ACC112 (cell line): ENCODE data around the gene TM9SF1.
"Not testable (repeated sequence)": the region's sequence is repeated elsewhere in the genome, so short reads cannot be mapped to it uniquely, and the experiment has no call there.

ENCODE experiments used
- H2AFZ ChIP-seq: fragments of 200-600 bp; sonication (generic); one replicate; pipeline ENCODE4 v1.6.0; 2017; ENCODE audit warnings: antibody characterized with exemption, low read length; ENCODE audit not compliant: unreplicated experiment
- H3K27ac ChIP-seq: fragments of 200-600 bp; sonication (generic); 2 replicates; pipeline ENCODE4 v1.5.1; 2014; ENCODE audit warnings: low read depth, mild to moderate bottlenecking, antibody characterized with exemption, low read length, moderate library complexity
- H3K27me3 ChIP-seq: fragments of 200-600 bp; sonication (generic); 2 replicates; pipeline ENCODE4 v1.6.1; 2014; ENCODE audit warnings: mild to moderate bottlenecking, antibody characterized with exemption, low read length, moderate library complexity, mixed read lengths; ENCODE audit not compliant: insufficient read depth
- H3K36me3 ChIP-seq: fragments of 200-600 bp; sonication (generic); 2 replicates; pipeline ENCODE4 v1.6.1; 2016; ENCODE audit warnings: mild to moderate bottlenecking, antibody characterized with exemption, low read length, moderate library complexity, mixed read lengths; ENCODE audit not compliant: insufficient read depth
- H3K4me1 ChIP-seq: fragments of 200-600 bp; sonication (generic); one replicate; pipeline ENCODE4 v1.6.1; 2016; ENCODE audit warnings: low read length, mixed read lengths; ENCODE audit not compliant: insufficient read depth, unreplicated experiment, control insufficient read depth
- H3K4me3 ChIP-seq: fragments of 200-600 bp; sonication (generic); 2 replicates; pipeline ENCODE4 v1.5.1; 2014; ENCODE audit warnings: mild to moderate bottlenecking, low read depth, low read length
- H3K79me2 ChIP-seq: fragments of 200-600 bp; sonication (generic); one replicate; pipeline ENCODE4 v1.6.0; 2016; ENCODE audit warnings: low read length; ENCODE audit not compliant: control insufficient read depth, unreplicated experiment, insufficient read depth

The TM9SF1 gene

DNA sequence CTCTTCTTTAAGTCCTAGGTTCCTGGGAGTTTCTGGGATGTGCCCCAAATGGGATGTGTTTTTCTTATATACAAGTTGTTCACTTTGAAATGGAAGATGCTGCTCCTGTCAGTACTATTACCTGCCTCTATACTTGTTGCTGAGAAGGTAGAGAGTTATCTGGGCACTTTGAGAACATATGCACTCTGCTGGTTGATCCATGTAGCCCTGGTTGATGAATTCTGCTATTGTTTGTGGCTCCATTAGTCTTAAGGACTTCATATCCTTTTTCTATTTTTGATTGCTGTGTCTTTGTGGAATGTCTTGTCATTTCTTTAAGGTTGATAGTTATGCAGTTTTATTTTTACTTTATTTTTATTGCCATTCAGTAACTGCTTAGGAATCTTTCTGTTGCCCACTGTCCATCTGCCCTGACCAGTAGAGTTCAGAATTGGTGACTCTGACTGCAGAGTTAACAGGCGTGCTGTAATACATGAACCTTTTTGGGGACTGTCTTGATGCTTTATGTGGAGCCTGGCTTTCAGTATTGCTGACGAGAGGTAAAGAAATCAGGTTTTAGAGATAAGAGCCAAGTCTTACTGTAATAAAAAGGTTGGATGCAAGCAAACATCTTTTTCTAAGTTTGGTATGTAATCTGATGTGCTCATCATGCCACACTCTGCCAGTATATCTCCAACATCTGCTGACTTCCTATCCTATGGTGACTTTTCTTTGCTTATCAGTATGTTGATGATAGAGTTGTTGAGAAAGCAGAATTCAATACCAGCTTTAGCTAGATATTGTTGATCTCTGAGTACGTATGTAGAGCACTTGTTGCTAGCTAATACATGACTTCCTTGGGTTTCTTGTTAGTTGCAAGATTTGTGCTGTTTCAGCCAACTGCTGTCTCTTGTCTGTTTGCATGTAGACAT, 39.1 kb upstream of the TM9SF1 start:
- H3K27me3 ChIP-seq, result no peaks in the 10 kb centered on the region
- peaks cover 42% of the 10 kb centered on the region for H3K4me1 ChIP-seq
- H3K36me3 ChIP-seq, result peaks cover 31% of the 10 kb centered on the region; the same call in 1 of the 2 replicates
- H2AFZ ChIP-seq, result no peak overlapping the region
- peak overlapping the region; percentile 95 for H3K4me3 ChIP-seq
- H3K79me2 ChIP-seq, result peaks cover 58% of the 10 kb centered on the region
- H3K27ac ChIP-seq, result no peak overlapping the region

DNA sequence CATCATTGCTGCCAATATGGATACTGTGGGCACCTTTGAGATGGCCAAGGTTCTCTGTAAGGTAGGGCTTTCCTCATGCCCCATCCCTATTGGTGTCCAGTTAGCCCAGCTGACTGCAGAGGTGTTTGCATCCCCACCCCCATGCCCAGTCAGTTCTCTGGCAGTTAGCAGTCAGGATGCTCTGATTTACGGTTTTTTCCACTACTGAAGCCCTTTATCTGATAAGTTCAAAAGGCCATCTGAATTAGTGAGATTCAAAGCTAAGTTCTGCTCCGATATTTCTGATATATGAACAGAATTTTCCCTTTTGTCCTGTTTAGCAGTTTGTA, 38.3 kb upstream of the TM9SF1 start:
- Histone ChIP-seq H3K79me2 (peaks cover 57% of the 10 kb centered on the region), H3K4me1 (peaks cover 33% of the 10 kb centered on the region), H3K36me3 (peaks cover 27% of the 10 kb centered on the region; the same call in 1 of the 2 replicates), H2AFZ (no peak overlapping the region), H3K27me3 (no peaks in the 10 kb centered on the region), H3K4me3 (peak overlapping the region; percentile 95), H3K27ac (peak overlapping the region; percentile 92)

DNA sequence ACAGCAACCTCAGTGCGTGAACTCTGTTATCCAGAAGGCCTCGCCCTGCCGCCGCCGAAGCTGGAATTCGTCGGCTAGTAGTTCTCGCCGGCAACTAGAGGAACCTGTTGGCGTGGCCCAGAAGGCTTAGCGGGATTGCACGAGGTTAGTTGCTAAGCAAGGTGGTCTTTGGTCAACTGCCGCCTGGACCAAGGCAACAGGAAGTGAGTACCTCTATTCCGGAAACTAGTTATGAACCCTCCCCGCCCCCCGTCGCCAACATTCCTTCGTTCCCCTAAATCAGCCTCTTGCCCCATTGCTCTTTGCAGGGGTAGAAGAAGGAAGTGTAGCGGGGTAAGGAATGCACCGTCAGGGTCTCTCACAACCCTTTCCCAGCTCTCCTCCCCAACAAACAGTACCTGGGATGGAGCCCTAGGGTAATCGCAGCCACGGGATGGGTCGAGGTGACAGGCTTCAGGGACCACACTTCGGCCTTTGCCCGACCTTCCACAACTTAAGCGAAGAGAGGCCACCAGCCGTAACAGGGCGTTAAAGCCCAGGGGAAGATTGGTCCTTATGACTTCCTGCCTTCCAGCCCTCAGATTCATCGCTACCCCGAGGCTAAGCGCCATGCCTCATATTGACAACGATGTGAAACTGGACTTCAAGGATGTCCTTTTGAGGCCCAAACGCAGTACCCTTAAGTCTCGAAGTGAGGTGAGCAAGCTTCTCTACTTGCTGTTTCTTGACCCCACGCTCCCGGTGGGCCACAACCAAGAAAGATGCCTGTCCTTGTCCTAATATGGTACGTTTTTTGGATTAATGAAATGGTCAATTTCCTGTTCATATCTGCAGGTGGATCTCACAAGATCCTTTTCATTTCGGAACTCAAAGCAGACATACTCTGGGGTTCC, 37.6 kb upstream of the TM9SF1 start, which contains the start of gene GMPR2:
Gene GMPR2, plus strand, starts transcription at position 285 of the 893 bp plus-strand sequence. Its CDS starts 325 bp downstream, at position 610.
- H3K27me3 ChIP-seq, result no peaks in the 10 kb centered on the region
- peak within 1 kb of the TSS; percentile 95 for H3K4me3 ChIP-seq
- peaks cover 23% of the 10 kb centered on the region; the same call in 1 of the 2 replicates for H3K36me3 ChIP-seq
- H3K79me2 ChIP-seq, result peaks cover 63% of the 10 kb centered on the region
- H2AFZ ChIP-seq, result peak within 1 kb of the TSS; percentile 98
- H3K4me1 ChIP-seq, result peaks cover 27% of the 10 kb centered on the region
- H3K27ac ChIP-seq, result peak within 1 kb of the TSS; percentile 92

DNA sequence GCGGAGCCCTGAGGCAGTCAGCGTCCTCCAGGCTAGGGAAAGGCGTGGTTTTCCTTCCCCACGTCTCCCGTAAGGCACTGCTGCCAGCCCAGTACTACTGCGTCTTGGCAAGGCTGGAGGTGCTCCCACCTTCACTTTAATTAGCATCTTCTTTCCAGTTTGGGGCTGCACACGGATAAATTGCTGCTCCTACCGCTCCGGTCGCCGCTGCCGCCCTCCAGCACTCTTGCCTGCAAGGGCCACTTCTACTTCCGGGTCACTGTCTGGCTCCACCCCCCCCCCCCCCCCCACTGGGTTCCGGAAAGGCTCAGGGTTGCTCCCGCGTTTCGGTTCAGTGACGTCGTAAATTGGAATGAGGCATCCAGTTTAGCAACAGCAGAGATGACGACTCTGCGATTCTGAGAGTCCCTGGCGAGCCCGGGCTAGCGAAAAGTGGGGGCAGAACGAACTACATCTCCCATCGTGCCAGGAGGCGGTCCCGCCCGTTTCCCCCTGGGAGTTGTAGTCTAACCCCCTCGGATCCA, 36.9 kb upstream of the TM9SF1 start, which contains the start of gene NEDD8:
Gene NEDD8, minus strand, starts transcription at position 247 of the 524 bp plus-strand sequence. Its CDS starts 100 bp downstream, at position 147.
- Histone ChIP-seq H3K4me1 (peaks cover 30% of the 10 kb centered on the region), H2AFZ (peak within 1 kb of the TSS; percentile 98), H3K36me3 (peaks cover 23% of the 10 kb centered on the region; the same call in 1 of the 2 replicates), H3K4me3 (peak within 1 kb of the TSS; percentile 95), H3K27me3 (no peaks in the 10 kb centered on the region), H3K79me2 (peaks cover 71% of the 10 kb centered on the region), H3K27ac (peak within 1 kb of the TSS; percentile 92)

DNA sequence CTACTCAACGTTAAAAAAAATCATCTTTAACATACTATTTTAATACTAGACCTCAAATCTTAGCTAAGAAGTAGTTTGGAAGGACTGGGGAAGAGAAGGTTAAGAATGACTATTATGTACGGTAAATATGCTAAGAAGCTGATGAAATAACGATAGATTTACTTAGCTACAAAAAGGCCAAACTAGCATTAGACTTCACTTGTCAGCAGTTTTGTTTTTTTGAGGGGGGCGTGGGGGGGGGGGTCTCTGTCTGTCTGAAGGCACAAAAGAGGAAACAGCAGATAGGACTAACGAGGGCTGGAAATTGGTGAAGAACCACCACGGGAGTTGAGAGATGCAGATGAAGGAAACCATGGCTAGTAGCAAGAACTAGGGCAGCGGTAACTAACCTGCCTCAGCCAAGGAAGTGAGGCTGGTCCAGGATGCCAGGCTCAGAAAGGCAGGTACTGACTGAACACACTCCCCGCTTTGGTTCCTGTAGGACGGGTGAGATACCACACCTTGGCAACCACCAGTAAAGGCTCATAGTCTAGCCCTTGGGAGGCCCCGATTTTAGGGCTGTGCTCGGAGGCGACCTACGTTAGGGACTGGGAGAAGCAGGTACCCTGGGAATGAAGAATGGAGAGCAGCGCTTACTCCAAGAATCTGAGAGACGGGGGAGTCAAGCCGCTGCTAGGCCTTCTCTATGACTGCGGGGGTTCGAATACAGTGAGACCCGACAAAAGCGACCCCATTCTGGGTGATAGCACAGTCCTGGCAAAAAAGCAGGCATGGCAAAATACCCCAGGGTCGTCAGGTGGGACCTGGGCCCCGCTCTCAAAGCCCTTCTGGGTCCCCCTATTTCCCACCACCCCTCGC, 36.3 kb upstream of the TM9SF1 start:
- Histone ChIP-seq H3K36me3 (peaks cover 18% of the 10 kb centered on the region; the same call in 1 of the 2 replicates), H3K27ac (peak overlapping the region; percentile 92), H3K79me2 (peaks cover 77% of the 10 kb centered on the region)

DNA sequence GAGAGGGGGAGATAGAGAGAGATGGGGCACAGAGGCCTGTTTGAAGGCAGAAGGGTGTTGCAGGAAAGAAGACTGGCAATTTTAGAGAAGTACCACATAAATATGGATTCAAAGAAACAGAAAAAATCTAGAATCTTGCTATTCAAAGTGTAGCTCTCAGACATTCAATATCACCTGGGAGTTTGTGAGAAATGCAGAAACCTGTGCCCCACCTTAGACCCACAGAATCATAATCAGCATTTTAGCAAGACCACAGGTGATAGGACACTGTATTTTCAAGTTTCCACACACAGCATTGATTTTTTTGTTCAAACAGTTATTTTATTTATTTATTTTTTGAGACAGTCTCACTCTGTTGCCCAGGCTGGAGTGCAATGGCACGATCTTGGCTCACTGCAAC, 33.7 kb upstream of the TM9SF1 start:
- Histone ChIP-seq H3K27me3 (no peaks in the 10 kb centered on the region), H3K4me1 (peaks cover 40% of the 10 kb centered on the region), H3K27ac (no peak overlapping the region), H2AFZ (no peak overlapping the region), H3K4me3 (no peak overlapping the region), H3K36me3 (peaks cover 8% of the 10 kb centered on the region; the same call in 1 of the 2 replicates), H3K79me2 (peaks cover 83% of the 10 kb centered on the region)

More for the DNA sequence above, 36.3 kb upstream of the TM9SF1 start:
- Histone ChIP-seq H3K27me3 (no peaks in the 10 kb centered on the region), H2AFZ (peak overlapping the region; percentile 64), H3K4me1 (peaks cover 37% of the 10 kb centered on the region), H3K4me3 (peak overlapping the region; percentile 95)

DNA sequence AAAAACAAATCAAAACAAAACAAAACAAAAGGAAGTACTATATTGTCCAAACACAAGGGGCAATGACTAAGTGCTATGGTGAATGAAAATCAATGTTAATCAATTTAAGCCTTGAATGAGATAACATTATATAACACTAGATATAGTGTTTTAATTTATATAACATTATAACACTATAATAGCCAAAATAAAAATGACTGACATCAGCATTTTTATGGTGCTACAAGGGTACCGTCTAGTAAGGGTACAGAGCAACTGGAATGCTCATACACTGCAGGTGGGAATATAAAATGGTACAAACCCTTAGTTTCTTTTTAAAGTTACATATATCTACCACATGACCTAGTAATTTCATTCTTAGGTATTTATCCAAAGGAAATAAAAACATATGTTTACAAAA, 31.2 kb upstream of the TM9SF1 start:
- Histone ChIP-seq H3K36me3 (peaks cover 8% of the 10 kb centered on the region; the same call in 1 of the 2 replicates), H3K27ac (0 out of 2 replicates have a peak overlapping the region, but pooled peaks have one; percentile 16), H3K4me3 (no peak overlapping the region), H3K79me2 (peaks cover 75% of the 10 kb centered on the region), H3K4me1 (peaks cover 34% of the 10 kb centered on the region), H3K27me3 (no peaks in the 10 kb centered on the region), H2AFZ (no peak overlapping the region)

DNA sequence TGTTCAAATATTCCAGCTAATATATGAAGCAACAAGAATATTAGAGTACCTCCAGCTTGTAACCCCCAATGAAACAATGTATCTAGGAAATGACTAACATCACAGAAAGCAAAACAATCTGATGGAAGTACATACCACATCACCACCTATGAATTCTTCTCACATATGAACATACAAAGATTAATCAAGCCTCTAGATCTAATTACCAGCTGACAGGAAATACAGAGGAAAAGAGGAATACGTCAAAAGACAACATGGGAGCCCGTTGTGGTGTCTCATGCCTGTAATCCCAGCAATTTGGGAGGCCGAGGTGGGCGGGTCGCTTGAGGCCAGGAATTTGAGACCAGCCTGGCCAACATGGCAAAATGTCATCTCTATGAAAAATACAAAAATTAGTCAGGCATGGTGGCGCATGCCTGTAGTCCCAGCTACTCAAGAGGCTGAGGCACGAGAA, 29.4 kb upstream of the TM9SF1 start:
- Histone ChIP-seq H3K27me3 (no peaks in the 10 kb centered on the region), H3K27ac (peak overlapping the region; percentile 80), H3K36me3 (peaks cover 8% of the 10 kb centered on the region; the same call in 1 of the 2 replicates), H3K4me1 (peaks cover 27% of the 10 kb centered on the region), H3K4me3 (peak overlapping the region; percentile 15; the same call in 1 of the 2 replicates), H2AFZ (peak overlapping the region; percentile 0), H3K79me2 (peaks cover 76% of the 10 kb centered on the region)

DNA sequence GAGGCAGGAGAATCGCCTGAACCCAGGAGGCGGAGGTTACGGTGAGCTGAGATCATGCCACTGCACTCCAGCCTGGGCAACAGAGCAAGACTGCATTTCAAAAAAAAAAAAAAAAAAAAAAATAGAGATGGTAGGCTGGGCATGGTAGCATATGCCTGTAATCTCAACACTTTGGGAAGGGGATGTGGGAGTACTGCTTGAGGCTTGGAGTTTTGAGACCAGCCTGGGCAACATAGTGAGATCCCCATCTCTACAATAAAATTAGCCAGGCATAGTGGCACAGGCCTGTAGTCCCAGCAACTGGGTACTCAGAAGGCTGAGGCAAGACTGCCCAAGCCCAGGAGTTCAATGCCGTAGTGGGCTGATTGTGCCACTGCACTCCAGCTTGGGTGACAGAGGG, 27.7 kb upstream of the TM9SF1 start:
- Histone ChIP-seq H3K4me1 (peaks cover 27% of the 10 kb centered on the region), H3K79me2 (peaks cover 65% of the 10 kb centered on the region)
- H3K36me3 ChIP-seq, H3K4me3 ChIP-seq, H3K27me3 ChIP-seq, H3K27ac ChIP-seq, H2AFZ ChIP-seq: not testable (repeated sequence)
